Measurements from ENCODE around the gene PLD2.

PLD2 gene

GRCh38 chr17:4806777-4807604 is at the start of gene PLD2:
PLD2 (plus strand) TSS chr17:4807152; CDS start chr17:4807773, 621 bp downstream.
- peak within 1 kb of the TSS; percentile 61 for H3K9ac ChIP-seq
- no peak for TF ChIP-seq CTCF (IDR thresholded peaks at IDR 0.05)
- peak within 1 kb of the TSS; percentile 83 for H3K4me2 ChIP-seq (ENCODE audit: low read length)
- no peaks in the 10 kb centered on the region for H3K79me2 ChIP-seq
- no peaks in the 10 kb centered on the region for H3K9me3 ChIP-seq (ENCODE audit: control insufficient read depth, low read length)
- H3K27ac ChIP-seq = no peak within 1 kb of the TSS
- peak within 1 kb of the TSS; percentile 92 for H2AFZ ChIP-seq
- H3K4me1 ChIP-seq = peaks cover 8% of the 10 kb centered on the region
- H3K4me3 ChIP-seq (ENCODE audit: low read depth, low read length) = peak within 1 kb of the TSS; percentile 71
- no peaks in the 10 kb centered on the region for H3K36me3 ChIP-seq (ENCODE audit: control insufficient read depth, insufficient read depth, low read length)
- no peaks in the 10 kb centered on the region for H3K27me3 ChIP-seq (ENCODE audit: control insufficient read depth, insufficient read depth, low read length)

- no peaks in the 10 kb centered on the region for H3K79me2 ChIP-seq
- H3K4me2 ChIP-seq (ENCODE audit: low read length) = no peak overlapping the region
- H3K4me1 ChIP-seq = no peaks in the 10 kb centered on the region
- no peak overlapping the region for H2AFZ ChIP-seq
- no peak overlapping the region for H3K4me3 ChIP-seq (ENCODE audit: low read depth, low read length)
- no peaks in the 10 kb centered on the region for H3K9me3 ChIP-seq (ENCODE audit: control insufficient read depth, low read length)
- no peaks in the 10 kb centered on the region for H3K36me3 ChIP-seq (ENCODE audit: control insufficient read depth, insufficient read depth, low read length)
- H3K9ac ChIP-seq = no peak overlapping the region
- H3K27ac ChIP-seq = no peak overlapping the region
- H3K27me3 ChIP-seq (ENCODE audit: control insufficient read depth, insufficient read depth, low read length) = no peaks in the 10 kb centered on the region
- no peak for TF ChIP-seq CTCF (IDR thresholded peaks at IDR 0.05)
Observed at GRCh38 chr17:4759776-4760236, 47.1 kb upstream of the PLD2 start.

GRCh38 chr17:4764595-4764994 is 42.4 kb upstream of the PLD2 start:
- no peaks in the 10 kb centered on the region for H3K4me1 ChIP-seq
- H2AFZ ChIP-seq = no peak overlapping the region
- no peak overlapping the region for H3K4me3 ChIP-seq (ENCODE audit: low read depth, low read length)
- no peaks in the 10 kb centered on the region for H3K27me3 ChIP-seq (ENCODE audit: control insufficient read depth, insufficient read depth, low read length)
- no peaks in the 10 kb centered on the region for H3K79me2 ChIP-seq
- no peak for TF ChIP-seq CTCF (IDR thresholded peaks at IDR 0.05)
- H3K36me3 ChIP-seq (ENCODE audit: control insufficient read depth, insufficient read depth, low read length) = no peaks in the 10 kb centered on the region
- no peak overlapping the region for H3K9ac ChIP-seq
- no peak overlapping the region for H3K4me2 ChIP-seq (ENCODE audit: low read length)
- H3K9me3 ChIP-seq (ENCODE audit: control insufficient read depth, low read length) = no peaks in the 10 kb centered on the region
- no peak overlapping the region for H3K27ac ChIP-seq

- Histone ChIP-seq H3K27me3 (ENCODE audit: control insufficient read depth, insufficient read depth, low read length) (no peaks in the 10 kb centered on the region), H3K9me3 (ENCODE audit: control insufficient read depth, low read length) (no peaks in the 10 kb centered on the region), H2AFZ (no peak overlapping the region), H3K4me3 (ENCODE audit: low read depth, low read length) (no peak overlapping the region), H3K4me1 (peaks cover under 1% of the 10 kb centered on the region), H3K9ac (no peak overlapping the region), H3K36me3 (ENCODE audit: control insufficient read depth, insufficient read depth, low read length) (no peaks in the 10 kb centered on the region), H3K79me2 (no peaks in the 10 kb centered on the region), H3K4me2 (ENCODE audit: low read length) (no peak overlapping the region), H3K27ac (no peak overlapping the region)
- no peak for TF ChIP-seq CTCF (IDR thresholded peaks at IDR 0.05)
Observed at GRCh38 chr17:4766201-4766600, 40.8 kb upstream of the PLD2 start.

GRCh38 chr17:4766723-4767122 is 40.2 kb upstream of the PLD2 start:
- H3K27me3 ChIP-seq (ENCODE audit: control insufficient read depth, insufficient read depth, low read length) = no peaks in the 10 kb centered on the region
- no peaks in the 10 kb centered on the region for H3K36me3 ChIP-seq (ENCODE audit: control insufficient read depth, insufficient read depth, low read length)
- no peaks in the 10 kb centered on the region for H3K79me2 ChIP-seq
- TF ChIP-seq CTCF (IDR thresholded peaks at IDR 0.05) = no peak
- H3K4me3 ChIP-seq (ENCODE audit: low read depth, low read length) = no peak overlapping the region
- no peak overlapping the region for H2AFZ ChIP-seq
- peaks cover 6% of the 10 kb centered on the region for H3K4me1 ChIP-seq
- H3K27ac ChIP-seq = no peak overlapping the region
- H3K9me3 ChIP-seq (ENCODE audit: control insufficient read depth, low read length) = no peaks in the 10 kb centered on the region
- H3K9ac ChIP-seq = no peak overlapping the region
- no peak overlapping the region for H3K4me2 ChIP-seq (ENCODE audit: low read length)
